ENCODE data around the gene HLA-F.

- TF ChIP-seq RAD21 (IDR thresholded peaks at IDR 0.05; ENCODE audit: low read length) (no peak), CTCF (IDR thresholded peaks at IDR 0.05) (no peak), POLR2AphosphoS5 (IDR thresholded peaks at IDR 0.05; ENCODE audit: low read depth, low read length) (no peak), USF1 (IDR thresholded peaks at IDR 0.05; ENCODE audit: borderline replicate concordance, low read depth) (no peak), ELF1 (IDR thresholded peaks at IDR 0.05) (no peak)
- TF ChIP-seq, protein P1, sequence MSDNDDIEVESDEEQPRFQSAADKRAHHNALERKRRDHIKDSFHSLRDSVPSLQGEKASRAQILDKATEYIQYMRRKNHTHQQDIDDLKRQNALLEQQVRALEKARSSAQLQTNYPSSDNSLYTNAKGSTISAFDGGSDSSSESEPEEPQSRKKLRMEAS (IDR thresholded peaks at IDR 0.05; ENCODE audit: low read depth), result no peak
Observed at GRCh38 chr6:29764422-29765196, 41.4 kb downstream of the HLA-F start.

Data from SK-N-SH (cell line).